ENCODE results near the gene GLUD1. TPM values are rescaled to one million over a fixed set of nuclear protein-coding genes. Genes with fewer than 3 reads are reported as not detected.

Gene GLUD1

Small RNAs within 50 kb of the gene (small RNA-seq; reads per million reads assigned to genes)
- gene AL136982.5 (ENCODE audit: low read depth) (not detected), gene FAM25A (ENCODE audit: low read depth) (not detected), gene RNU6-529P (ENCODE audit: low read depth) (not detected)

All from mesenchymal stem cell (in vitro differentiated cells and primary cell).